HG03103 (cell line): ENCODE data around the gene PIGS.
"Not testable (repeated sequence)": the region's sequence is repeated elsewhere in the genome, so short reads cannot be mapped to it uniquely, and the experiment has no call there.

Experiments
- ATAC-seq: cut with Tn5 transposase; IDR thresholded peaks from one replicate; pipeline ENCODE4 v1.9.1; 2021; ENCODE audit warnings: low read depth; ENCODE audit not compliant: unreplicated experiment

Gene PIGS

GRCh38 chr17:28579526-28579925 is 8.2 kb upstream of the PIGS start:
- ATAC-seq, result no peak

DNA sequence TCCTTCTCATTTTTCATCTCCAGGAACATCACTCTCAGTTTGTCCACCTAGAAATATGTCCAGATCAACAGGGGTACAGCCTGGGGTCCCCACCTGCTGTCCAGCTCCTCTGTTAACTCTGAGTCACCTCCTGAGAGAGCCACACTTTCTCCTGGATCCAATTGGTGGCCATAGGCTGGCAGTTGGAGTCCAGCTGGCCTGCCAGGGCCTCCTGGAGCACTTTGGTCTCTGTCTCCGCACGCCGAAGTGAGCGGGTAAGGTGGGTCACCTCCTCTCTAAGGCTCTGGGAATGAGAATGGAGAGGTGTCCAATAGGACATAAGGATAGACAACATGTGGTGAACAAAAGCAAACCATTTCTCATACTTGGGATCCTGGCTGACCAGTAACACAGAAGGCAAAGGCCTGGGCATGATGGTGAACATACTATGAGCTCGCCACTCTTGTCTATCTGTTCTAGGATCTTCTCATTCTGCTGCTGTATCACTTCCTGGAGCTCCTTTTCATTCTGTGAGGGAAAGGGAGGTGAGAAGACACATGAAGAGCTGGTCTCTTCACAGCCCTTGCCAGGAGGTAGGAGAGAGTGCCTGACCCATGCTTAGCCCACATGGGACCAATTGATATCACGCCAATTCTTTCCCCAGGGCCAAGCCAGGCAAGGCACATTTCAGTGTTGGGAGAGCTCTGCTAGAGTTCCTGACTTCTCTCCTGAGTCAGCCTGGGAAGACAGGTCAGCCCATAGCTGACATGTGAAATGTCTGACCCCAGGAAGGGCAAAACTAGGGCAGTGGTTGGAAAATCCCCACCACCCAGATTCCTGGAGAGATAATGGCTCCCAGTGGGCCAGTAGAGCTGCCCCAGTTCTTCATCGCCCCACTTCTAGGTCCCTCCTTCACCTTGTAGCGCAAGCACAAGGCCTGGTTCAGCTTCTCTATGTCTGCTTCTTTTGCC is 7.2 kb upstream of the PIGS start:
- ATAC-seq, result no peak

DNA sequence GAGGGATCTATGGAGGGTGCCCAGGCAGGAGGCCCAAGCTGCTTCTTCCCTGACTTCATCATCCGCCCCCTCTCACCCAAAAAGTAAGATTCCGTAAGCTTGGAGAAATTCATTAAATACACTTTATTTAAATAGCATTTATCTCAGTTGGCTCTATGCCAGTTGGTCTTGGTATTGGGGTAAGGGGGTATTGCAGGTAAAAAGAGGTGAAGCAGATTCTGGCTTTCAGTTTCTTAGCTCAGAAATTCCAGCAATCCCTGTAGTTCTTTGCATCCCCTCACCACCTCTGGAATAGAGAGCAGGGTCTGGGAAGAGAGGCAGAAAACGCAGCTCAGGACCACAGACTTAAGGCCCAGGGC is 6.1 kb upstream of the PIGS start:
- ATAC-seq, result no peak

DNA sequence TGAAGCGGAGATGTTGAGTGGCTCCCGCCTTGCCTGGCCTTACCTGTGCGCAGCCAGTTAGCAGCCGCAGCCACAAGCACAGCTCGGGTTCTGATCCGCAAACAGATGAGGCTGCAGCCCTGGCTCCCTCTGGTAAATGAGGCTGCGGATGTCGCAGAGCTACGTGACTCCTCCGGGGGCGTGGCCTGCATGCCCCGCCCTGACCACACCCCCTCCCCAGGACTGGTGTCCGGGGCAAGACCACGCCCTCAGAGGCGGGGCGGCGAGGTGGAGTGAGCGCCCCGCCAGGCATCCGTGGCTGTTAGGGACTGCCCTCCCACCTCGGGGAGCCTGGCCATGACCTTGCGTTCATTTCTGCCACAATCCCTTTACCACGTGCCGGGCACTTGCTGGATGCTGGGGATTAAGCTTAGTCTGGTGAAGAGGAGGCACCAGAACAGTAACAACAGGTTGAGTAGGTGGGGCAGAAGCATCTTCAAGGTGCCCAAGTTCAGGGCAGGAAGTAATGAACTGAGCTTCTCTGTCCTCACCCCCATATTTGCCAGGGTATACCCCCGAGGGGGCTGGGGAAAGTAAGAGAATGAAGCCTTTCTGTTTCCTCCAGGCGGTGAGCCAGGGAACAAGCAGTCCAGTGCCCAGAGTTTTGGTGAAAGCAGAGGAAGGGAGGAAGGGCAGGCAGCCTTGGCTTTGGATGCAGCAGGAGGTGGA is 5.6 kb upstream of the PIGS start, which contains the start of gene ALDOC:
ALDOC (minus strand) TSS at position 138 of the 708 bp plus-strand sequence. CDS start 1,363 bp downstream, outside the sequence.
- ATAC-seq, result peak; percentile 78

GRCh38 chr17:28576016-28576415 is 4.7 kb upstream of the PIGS start:
- not testable (repeated sequence) for ATAC-seq

- ATAC-seq, result no peak
These were observed 3.9 kb upstream of the PIGS start for GRCh38 chr17:28575126-28575795.

DNA sequence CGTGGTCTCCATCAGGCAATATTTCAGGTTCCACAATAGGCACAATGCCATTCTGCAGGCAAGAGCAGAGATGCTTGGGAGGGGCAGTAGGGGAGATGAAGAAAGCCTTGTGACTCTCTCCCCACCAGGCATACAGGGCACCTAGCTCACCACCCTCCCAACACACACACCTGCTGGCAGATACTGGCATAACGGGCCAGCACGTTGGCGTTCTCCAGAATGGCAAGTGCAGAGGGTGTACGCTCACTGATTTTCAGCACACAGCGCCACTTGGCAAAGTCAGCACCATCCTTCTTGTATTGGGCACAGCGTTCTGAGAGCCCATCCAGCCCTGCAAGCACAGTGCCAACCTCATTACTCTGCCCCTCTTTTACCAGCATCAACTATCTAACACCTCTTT is 3.2 kb upstream of the PIGS start:
- ATAC-seq, result no peak

GRCh38 chr17:28573966-28574480 is 2.7 kb upstream of the PIGS start:
- ATAC-seq, result no peak

DNA sequence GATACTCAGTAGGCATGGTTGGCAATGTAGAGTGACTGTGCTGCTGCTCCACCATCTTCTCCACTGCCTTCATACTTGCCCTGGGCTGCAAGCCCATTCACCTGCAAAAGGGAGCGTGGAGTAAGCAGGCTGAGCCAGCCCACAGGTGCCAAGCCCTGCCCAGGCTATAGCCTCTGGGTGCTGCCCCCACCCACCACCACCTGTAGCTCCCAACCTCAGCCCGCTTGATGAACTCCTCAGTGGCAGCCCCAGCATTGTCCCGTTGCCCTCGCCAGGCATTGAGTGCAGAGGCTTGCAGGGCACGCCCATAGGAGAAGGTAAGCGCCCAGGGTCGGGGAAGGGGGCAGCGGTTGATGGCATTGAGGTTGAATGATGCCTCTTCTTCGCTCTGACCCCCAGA is 2.2 kb upstream of the PIGS start:
- ATAC-seq, result no peak

GRCh38 chr17:28573040-28573380 is 1.7 kb upstream of the PIGS start:
- no peak for ATAC-seq

GRCh38 chr17:28572259-28573039 is 1.1 kb upstream of the PIGS start:
- no peak for ATAC-seq

DNA sequence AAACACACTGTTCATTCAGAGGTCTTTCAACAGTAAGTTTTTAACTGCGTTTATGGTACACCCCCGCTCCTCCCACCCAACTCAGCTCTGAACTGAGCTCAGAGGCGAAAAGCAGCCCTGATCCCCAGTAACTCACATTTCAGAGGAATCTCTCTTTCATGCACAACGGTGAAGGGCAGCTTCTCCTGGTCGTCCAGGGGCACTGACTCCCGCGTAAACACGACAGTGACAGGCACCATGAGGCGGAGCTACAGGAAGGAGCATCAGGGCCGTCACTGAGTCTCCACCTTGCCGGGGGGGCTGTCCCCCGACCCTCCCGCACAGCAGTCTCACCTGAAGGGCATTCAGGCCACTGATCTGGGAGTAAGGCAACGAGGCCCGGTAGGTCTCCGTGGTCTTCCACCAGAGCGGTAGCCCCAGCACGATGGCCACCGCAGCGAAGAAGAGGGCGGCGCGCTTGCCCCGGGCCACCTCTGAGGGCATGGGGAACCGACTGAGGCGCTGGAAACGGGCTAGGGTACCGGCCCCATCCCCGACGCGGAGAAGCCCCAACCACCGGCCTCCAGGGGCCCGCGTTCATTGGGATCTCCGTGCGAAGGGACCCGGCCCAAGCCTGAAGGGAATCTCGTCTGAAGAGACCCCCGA is 486 bp downstream of the PIGS start:
- peak; percentile 18 for ATAC-seq

- no peak for ATAC-seq
These were observed 1.9 kb downstream of the PIGS start for GRCh38 chr17:28569446-28569845.

DNA sequence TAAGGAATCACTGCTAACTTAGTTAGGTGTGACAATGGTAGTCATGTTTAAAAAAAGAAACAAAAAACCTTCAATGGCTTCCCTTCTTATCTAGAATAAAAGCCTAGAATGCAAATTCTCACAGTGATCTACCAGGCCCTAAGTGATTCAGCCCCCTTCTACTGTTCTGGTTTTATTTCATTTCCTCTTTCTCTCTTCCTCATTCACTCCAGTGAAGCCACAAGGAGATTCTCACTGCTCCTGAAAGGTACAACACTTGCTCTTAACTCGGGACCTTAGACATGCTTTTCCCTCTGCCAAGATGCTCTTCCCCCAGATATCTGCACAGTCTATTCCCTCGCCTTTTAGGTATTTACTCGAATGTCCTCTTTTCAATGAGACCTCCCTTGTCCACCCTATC is 3.7 kb downstream of the PIGS start:
- ATAC-seq, result no peak

DNA sequence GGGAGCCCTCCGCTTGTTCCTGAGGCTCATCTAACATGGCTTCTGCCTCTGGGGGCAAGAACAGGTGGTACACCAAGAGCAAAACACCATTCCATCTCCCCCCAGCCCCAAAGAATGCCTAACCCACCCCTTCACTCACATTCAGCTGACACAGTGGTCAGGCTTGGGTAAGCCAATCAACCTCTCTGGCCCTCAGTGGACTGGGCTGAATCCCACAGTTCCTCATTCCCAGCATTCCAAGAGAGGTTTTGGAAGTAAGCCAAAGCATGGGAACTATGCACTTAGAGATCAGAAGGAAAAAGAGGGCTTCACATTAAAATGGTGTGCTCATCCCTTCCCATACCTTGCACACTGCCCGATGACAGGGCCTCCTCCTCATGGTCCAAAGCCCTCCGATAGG is 7.8 kb downstream of the PIGS start:
- ATAC-seq, result no peak

GRCh38 chr17:28555022-28555421 is 16.3 kb downstream of the PIGS start:
- no peak for ATAC-seq

GRCh38 chr17:28554565-28554964 is 16.8 kb downstream of the PIGS start:
- no peak for ATAC-seq

- ATAC-seq, result no peak
These were observed 18.3 kb downstream of the PIGS start for GRCh38 chr17:28553000-28553505.

DNA sequence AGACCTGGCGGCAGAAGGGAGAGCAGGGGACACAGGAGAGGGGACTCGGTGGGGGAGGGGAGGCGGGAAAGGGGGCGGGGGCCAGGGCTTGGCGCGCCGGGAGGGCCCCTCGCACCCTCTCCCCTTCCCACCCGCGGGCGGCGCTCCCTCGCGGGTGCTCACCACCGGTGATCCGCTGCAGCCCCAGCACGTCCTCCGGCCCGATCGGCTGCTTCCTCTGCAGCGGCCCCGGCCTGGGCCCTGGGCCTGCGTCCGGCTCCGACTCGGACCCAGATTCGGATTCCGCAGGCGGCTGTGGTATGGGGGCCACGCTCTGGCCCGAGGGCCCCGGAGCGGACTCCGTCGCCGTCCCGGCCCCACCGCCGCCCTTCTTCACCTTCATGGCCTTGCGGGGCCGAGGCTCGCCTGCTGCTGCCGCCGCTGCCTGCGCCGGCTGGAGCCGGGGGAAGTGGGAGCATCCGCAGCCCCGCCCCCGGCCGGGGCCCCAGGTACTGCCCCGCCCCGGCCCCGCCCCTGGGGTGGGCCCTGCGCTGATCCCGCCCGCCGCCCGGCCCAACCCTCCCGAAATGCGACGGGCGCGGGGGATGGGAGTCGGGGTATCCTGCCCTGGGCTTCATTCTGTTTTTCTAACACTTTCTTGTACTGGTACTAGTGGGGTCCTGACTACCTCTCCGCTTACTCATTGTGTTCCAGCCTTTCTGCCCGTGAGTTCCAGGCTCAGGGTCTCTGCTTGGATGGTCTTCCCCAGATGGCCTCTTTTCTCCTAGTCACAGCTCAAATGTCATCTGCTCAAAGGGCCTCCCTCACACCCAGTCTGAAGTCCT is 18.9 kb downstream of the PIGS start, which contains the start of gene UNC119:
UNC119 (minus strand) TSS at position 449 of the 824 bp plus-strand sequence; CDS start at position 382, 67 bp downstream.
- ATAC-seq, result no peak
